MM.1S (cell line): ENCODE measurements around the gene SUGP2.
"Not testable (repeated sequence)": the region's sequence is repeated elsewhere in the genome, so short reads cannot be mapped to it uniquely, and the experiment has no call there.

ENCODE experiments used
- CTCF ChIP-seq: fragments of 300-600 bp; sonication (generic); IDR thresholded peaks from 2 replicates; pipeline ENCODE4 v1.5.1; 2016; ENCODE audit warnings: antibody characterized with exemption, low read length, mixed read lengths
- EZH2phosphoT487 ChIP-seq: fragments of 300-600 bp; sonication (generic); IDR thresholded peaks from 2 replicates; pipeline ENCODE4 v1.6.1; 2018; ENCODE audit warnings: antibody characterized with exemption, low read length

GRCh38 chr19:19023376-19023775 lies 9.9 kb downstream of the SUGP2 start:
- not testable (repeated sequence) for TF ChIP-seq EZH2phosphoT487, CTCF
